ENCODE data around the gene HTD2.
"Not testable (repeated sequence)": the region's sequence is repeated elsewhere in the genome, so short reads cannot be mapped to it uniquely, and the experiment has no call there.

Gene HTD2

GRCh38 chr3:58305882-58306711 is at the start of gene HTD2, which contains the start of gene RPP14:
Gene HTD2 (plus strand): TSS chr3:58306520. CDS start chr3:58317614, 11,094 bp downstream.
Gene RPP14 (plus strand): TSS chr3:58306245. CDS start chr3:58310330, 4,085 bp downstream.
- DNase-seq, result peak; percentile 58

- no peak for DNase-seq
These were observed 47.8 kb upstream of the HTD2 start for GRCh38 chr3:58258392-58259055.

DNA sequence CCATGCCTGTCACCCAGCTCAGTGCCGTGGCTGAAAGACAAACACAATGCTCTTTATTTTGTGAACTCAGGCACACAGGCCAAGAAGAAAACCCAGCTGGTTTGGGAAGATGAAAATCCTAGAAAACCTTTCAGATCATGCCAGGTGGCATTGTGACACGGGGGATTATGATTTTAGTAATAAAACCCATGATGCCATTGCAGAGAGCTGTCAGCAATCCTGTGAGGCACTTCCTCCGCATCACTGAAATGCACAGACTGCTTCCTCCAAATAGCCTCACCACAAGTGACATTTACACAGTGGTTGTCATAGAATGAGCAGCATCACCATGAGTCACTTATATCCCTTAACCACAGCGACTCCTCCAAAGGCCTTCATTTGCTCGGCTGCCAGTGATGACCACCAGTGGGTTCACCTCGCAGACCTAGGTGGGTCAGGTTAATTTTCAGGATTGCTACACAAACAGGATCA is 46.0 kb upstream of the HTD2 start:
- no peak for DNase-seq

- DNase-seq, result no peak
These were observed 45.6 kb upstream of the HTD2 start for GRCh38 chr3:58260733-58261132.

DNA sequence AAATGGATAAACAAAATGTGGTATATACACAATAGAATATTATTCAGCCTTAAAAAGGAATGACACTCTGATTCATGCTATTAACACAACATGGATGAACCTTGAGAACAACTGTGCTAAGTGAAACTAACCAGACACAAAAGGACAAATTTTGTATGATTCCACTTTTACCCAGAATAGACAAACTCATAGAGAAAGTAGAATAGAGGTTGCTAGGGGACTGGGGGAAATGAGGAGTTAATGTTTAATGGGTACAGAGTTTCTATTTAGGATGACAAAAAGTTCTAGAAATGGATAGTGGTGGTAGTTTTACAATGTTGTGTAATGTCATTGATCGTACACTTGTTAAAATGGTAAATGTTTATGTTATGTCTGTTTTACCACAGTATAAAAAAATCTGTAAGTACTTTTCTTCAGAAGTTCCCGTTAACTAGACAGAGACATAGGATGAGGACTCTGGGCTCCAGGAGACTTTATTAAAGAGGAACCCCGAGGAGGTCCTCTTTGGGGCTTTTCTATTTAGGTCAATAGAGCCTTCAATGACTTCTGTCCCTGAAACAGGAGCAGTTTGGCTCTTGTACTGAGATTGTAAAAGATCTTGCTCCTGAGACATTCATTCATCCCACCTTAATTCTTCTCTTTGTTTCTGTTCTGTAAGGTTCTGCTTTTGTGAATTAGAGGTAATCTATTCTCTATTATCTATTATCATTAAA is 44.2 kb upstream of the HTD2 start:
- DNase-seq, result no peak

GRCh38 chr3:58266577-58266976 is 39.7 kb upstream of the HTD2 start:
- no peak for DNase-seq

GRCh38 chr3:58267543-58267942 is 38.8 kb upstream of the HTD2 start:
- DNase-seq, result not testable (repeated sequence)

GRCh38 chr3:58269356-58269755 is 37.0 kb upstream of the HTD2 start:
- DNase-seq, result no peak

DNA sequence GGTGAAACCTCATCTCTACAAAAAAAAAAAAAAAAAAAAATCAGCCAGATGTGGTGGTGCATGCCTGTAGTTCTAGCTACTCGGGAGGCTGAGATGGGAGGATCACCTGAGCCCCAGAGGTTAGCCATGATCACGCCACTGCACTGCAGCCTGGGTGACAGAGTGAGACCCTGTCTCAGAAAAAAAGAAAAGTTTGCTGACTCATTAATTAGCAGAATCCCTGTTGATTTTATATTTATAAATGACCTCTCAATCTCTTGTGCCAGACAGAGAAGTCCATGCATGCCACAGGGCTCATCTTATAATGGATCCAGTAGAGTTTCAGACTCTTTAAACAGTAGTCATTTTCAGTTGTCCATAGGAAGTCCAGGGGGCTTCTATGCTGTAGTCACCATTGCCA is 35.8 kb upstream of the HTD2 start:
- DNase-seq, result no peak

- no peak for DNase-seq
These were observed 34.3 kb upstream of the HTD2 start for GRCh38 chr3:58271901-58272501.

DNA sequence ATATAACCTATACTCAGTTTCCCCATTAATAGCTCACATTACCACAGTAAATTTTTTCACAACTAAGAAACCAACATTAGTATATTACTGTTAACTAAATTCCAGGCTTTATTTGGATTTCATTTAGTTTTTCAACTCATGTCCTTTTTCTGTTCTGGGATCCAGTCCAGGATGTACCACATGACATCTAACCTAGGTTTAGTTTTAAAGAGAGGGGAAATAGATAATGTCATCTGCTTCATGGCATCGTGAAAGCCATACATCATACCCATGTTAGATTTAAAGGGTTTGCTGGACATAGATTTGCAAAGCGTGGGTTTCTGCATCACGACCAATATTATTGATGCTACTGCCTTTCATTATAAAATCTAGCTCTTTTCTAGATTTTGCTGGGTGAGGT is 33.4 kb upstream of the HTD2 start:
- DNase-seq, result no peak

- DNase-seq, result not testable (repeated sequence)
These were observed 33.0 kb upstream of the HTD2 start for GRCh38 chr3:58273362-58273761.

DNA sequence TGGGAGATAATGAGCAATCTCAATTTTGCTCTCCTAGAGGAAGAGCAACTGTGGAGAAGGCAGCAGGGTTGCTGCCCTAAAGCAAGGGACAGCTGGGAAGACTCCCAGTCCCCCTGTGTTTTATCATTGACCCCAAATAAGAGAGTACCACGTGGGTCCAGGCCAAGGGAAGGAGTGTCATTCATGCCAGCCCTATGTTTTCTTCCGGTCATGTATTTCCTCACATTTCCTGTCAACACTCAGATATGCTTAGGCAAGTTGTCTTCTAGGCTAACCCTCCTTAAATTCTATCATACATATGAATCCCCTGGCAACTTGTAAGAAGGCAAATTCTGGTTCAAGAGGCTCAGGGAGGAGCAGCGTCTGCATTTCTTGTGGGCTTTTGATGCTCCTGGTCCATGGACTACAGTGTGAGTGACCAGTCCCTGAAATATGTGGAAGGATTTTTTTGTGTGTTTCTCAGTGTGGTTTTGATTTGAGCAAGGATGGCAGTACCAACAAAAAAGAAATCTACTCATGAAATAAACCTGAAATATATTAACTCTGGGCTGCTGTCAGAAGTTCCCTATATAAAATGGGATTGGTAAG is 32.2 kb upstream of the HTD2 start:
- no peak for DNase-seq

DNA sequence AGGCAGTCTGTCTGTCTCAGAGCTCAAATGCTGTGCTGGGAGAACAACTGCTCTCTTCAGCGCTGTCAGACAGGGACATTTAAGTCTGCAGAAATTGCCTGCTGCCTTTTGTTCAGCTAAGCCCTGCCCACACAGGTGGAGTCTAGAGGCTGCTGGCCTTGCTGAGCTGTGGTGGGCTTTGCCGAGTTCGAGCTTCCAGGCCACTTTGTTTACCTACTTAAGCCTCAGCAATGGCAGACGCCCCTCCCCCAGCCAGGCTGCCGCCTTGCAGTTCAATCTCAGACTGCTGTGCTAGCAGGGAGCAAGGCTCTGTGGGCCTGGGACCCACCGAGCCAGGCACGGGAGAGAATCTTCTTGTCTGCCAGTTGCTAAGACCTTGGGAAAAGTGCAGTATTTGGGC is 25.3 kb upstream of the HTD2 start:
- DNase-seq, result no peak

- DNase-seq, result no peak
These were observed 21.0 kb upstream of the HTD2 start for GRCh38 chr3:58285334-58285733.

DNA sequence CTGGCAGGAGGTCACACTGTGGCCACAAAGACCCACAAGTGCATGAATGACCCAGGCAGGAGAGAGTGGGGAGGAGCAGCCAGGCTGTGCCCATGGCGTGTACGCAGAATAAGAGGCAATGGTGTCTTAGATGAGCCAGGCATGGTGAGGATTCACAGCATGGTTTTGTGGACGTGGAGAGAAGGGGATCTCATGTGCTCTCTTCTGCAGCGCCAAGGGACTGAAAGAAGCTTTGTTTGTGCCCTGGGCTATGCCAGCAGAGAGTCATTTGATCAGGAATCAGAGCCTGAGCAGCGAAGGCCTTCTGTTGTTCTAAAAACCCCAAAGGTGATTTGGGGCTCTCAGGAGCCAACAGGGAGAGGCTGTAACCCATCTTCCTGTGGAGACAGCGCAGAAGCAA is 19.0 kb upstream of the HTD2 start:
- DNase-seq, result no peak

DNA sequence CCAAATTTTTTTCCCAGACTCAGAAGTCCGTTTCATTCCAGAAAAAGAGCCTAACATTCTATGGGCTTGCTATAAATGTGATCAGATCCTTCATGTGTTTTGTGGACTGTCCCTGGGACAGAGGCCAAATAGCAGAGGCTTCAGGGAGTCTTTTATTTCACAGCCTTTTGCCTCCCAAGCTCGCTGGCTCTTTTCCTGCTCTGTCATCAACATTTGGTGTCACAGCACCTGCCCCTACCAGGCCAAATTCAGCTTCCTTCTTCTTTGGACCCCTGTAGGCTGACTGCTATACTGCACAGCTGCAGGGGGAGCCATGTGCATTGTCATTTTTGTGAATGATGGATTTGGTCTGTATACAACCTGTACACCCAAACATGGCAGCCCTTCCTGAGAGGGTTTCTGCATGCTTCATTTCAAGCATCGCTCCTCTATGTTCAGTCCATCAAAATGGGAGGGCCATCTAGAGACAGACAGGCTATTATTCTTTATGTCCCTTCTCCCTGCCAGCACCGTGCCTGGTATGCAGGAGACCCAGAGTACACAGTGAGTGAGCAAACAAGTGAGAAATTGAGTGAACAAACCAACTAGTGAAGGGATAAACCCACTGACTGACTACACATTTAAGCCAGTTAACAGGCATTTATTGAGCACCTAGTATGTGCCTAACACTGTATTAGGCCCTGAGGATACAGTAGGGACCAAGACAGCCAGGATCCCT is 18.1 kb upstream of the HTD2 start:
- no peak for DNase-seq

GRCh38 chr3:58288964-58289613 is 17.2 kb upstream of the HTD2 start:
- DNase-seq, result not testable (repeated sequence)

GRCh38 chr3:58290446-58290845 is 15.9 kb upstream of the HTD2 start:
- DNase-seq, result not testable (repeated sequence)

DNA sequence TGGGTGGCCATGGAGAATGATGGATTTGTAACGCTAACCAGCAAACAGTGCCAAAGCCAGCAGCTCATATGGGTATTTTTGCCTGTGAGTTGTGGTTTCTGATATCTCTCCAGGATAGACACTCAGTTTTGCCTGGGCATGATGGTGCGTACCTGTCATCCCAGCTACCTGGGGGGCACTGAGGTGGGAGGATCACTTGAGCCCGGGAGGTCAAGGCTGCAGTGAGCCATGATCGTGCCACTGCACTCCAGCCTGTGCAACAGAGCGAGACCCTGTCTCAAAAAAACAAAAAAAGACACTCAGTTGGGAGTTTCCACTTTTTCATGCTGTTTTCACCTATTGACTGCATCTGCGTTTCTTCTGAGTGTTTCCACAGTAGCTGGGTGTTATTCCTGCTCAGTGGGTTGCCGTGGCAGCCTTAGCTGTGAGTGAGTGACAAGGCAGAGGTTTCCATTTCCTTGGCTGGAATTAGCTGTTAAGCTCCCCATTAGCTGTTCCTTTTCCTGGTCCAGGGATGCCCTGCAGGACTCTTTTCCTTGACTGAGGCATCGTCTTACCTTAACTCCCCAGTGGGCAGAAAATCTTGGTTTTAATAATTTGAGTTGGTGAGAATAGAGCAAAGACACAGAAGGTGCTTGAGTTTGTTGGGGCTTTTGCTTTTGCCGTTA is 14.5 kb upstream of the HTD2 start:
- no peak for DNase-seq

- DNase-seq, result no peak
These were observed 13.5 kb upstream of the HTD2 start for GRCh38 chr3:58292866-58293265.
